ENCODE data around the gene NPFFR1.

NPFFR1 gene

GRCh38 chr10:70274643-70275042, 9.2 kb downstream of the NPFFR1 start:
- no peak overlapping the region for H3K4me3 ChIP-seq (ENCODE audit: low read depth, low read length)
- no peak for TF ChIP-seq CTCF (IDR thresholded peaks at IDR 0.05; ENCODE audit: low read depth, low read length)

GRCh38 chr10:70272925-70273316, 10.9 kb downstream of the NPFFR1 start:
- H3K4me3 ChIP-seq (ENCODE audit: low read depth, low read length), result no peak overlapping the region
- TF ChIP-seq CTCF (IDR thresholded peaks at IDR 0.05; ENCODE audit: low read depth, low read length), result peak; percentile 1; the same call in 1 of the 2 replicates

- H3K4me3 ChIP-seq (ENCODE audit: low read depth, low read length), result no peak overlapping the region
- TF ChIP-seq CTCF (IDR thresholded peaks at IDR 0.05; ENCODE audit: low read depth, low read length), result 0 out of 2 replicates have a peak, but pooled peaks have one; percentile 19
These were observed 11.5 kb downstream of the NPFFR1 start for GRCh38 chr10:70271996-70272924.

- no peak for TF ChIP-seq CTCF (IDR thresholded peaks at IDR 0.05; ENCODE audit: low read depth, low read length)
- H3K4me3 ChIP-seq (ENCODE audit: low read depth, low read length), result no peak overlapping the region
These were observed 12.9 kb downstream of the NPFFR1 start for GRCh38 chr10:70270952-70271351.

- no peak overlapping the region for H3K4me3 ChIP-seq (ENCODE audit: low read depth, low read length)
- TF ChIP-seq CTCF (IDR thresholded peaks at IDR 0.05; ENCODE audit: low read depth, low read length), result no peak
These were observed 14.1 kb downstream of the NPFFR1 start for GRCh38 chr10:70269741-70270140.

- H3K4me3 ChIP-seq (ENCODE audit: low read depth, low read length), result no peak overlapping the region
- no peak for TF ChIP-seq CTCF (IDR thresholded peaks at IDR 0.05; ENCODE audit: low read depth, low read length)
These were observed 15.4 kb downstream of the NPFFR1 start for GRCh38 chr10:70268376-70268775.

- H3K4me3 ChIP-seq (ENCODE audit: low read depth, low read length), result no peak overlapping the region
- no peak for TF ChIP-seq CTCF (IDR thresholded peaks at IDR 0.05; ENCODE audit: low read depth, low read length)
These were observed 16.5 kb downstream of the NPFFR1 start for GRCh38 chr10:70267161-70267933.
